ENCODE results near the gene EPHB2. TPM values are rescaled to one million over a fixed set of nuclear protein-coding genes. Genes with fewer than 3 reads are reported as not detected.

The EPHB2 gene
- total and polyA plus RNA-seq, 2 of the 8 experiments (the other 6 are each of a cell fraction or from before 2014, with no cell fraction given), result 15.8 to 17.2 TPM

DNA sequence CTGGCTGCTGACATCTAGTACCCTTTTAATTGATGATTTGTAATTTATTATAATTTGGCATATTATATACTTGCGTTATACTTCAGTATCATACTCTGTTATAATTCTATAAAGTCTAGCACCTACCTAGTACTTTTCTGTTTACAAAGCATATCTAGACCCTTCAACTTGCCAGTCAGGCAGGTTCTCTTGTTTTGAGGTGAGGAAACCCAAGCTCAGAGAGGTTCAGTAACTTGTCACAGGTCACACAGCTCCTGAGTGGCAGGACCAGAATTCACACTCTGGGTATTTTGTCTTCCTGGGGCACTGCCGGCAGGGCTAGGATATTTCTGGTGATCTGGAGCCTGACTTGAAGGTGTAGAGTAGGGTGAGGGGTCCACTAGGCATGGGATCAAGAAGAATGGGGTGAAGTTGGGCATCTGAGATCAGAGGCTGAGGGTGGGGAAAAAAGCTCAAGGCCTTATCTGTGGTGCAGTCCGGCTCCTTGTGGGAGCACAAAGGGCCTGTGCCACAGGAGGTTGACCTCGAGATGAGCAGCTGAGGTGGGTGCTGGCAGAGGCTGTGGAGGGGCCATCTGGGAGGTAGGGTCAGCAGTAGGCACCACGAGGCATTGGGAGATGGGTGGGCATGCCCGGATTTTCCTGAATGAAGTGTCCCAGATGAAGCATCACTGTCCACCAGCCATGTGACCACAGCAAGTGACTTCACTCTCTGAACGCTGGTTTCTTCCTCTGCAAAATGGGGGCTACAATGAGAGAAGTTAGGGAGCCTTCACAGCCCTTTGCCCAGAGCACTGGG is 102.6 kb downstream of the EPHB2 start:
- DNase-seq (ENCODE audit: low read depth in 1 of 2, low spot score in 2 of 2), result no peak
- Histone ChIP-seq H3K27ac (ENCODE audit: low read depth, low read length) (no peak overlapping the region), H3K4me1 (replicated peaks in 1 of 4; ENCODE audit: control insufficient read depth in 3 of 4, insufficient read depth in 4 of 4, low read length in 3 of 4) (no peaks in the 10 kb centered on the region), H2BK20ac (ENCODE audit: low read length) (no peak overlapping the region), H3K4ac (replicated peaks; ENCODE audit: insufficient read length, low read depth, low read length) (no peak overlapping the region), H3K23ac (ENCODE audit: insufficient read length) (no peak overlapping the region), H3K79me2 (ENCODE audit: control insufficient read depth in 1 of 2, insufficient read depth in 2 of 2, low read length in 2 of 2) (no peaks in the 10 kb centered on the region), H2AFZ (ENCODE audit: low read length) (no peak overlapping the region), H3K14ac (ENCODE audit: insufficient read length) (no peak overlapping the region), H3K27me3 (replicated peaks in 1 of 4; ENCODE audit: control insufficient read depth in 3 of 4, extremely low read depth in 1 of 4, insufficient read depth in 3 of 4, low read length in 3 of 4) (no peaks in the 10 kb centered on the region), H4K5ac (ENCODE audit: insufficient read length, low read depth, low read length) (no peak overlapping the region), H3K18ac (ENCODE audit: extremely low read depth, low read length) (no peak overlapping the region), H2BK15ac (ENCODE audit: low read length) (no peak overlapping the region), H4K8ac (ENCODE audit: extremely low read depth, insufficient read depth, low read length) (no peak overlapping the region; the same call in 1 of the 2 replicates), H3K9ac (replicated peaks in 1 of 4; ENCODE audit: extremely low read depth in 1 of 4, low read depth in 3 of 4, low read length in 3 of 4) (no peak overlapping the region), H3K36me3 (ENCODE audit: control insufficient read depth in 2 of 4, insufficient read depth in 4 of 4, low read length in 3 of 4) (no peaks in the 10 kb centered on the region), H2AK5ac (ENCODE audit: low read depth, low read length) (no peak overlapping the region), H2BK12ac (ENCODE audit: low read depth, low read length) (no peak overlapping the region), H3K4me2 (ENCODE audit: insufficient read depth in 1 of 2, low read depth in 2 of 2, low read length in 2 of 2) (no peak overlapping the region), H3K79me1 (ENCODE audit: low read depth, low read length) (peaks cover 2% of the 10 kb centered on the region; the same call in 1 of the 2 replicates), H3K9me3 (ENCODE audit: insufficient read depth in 2 of 2, low read depth in 1 of 2, low read length in 1 of 2) (no peaks in the 10 kb centered on the region), H3K4me3 (ENCODE audit: extremely low read depth in 1 of 4, insufficient read depth in 2 of 4, low read depth in 3 of 4, low read length in 4 of 4) (no peak overlapping the region), H4K20me1 (replicated peaks in 1 of 2; ENCODE audit: control insufficient read depth in 1 of 2, insufficient read depth in 2 of 2, low read length in 2 of 2) (no peaks in the 10 kb centered on the region), H3K56ac (replicated peaks; ENCODE audit: insufficient read length, low read depth, low read length) (no peak overlapping the region), H2BK120ac (replicated peaks; ENCODE audit: low read depth, low read length) (no peak overlapping the region), H4K91ac (replicated peaks; ENCODE audit: insufficient read length, low read length) (no peak overlapping the region), H2BK5ac (ENCODE audit: low read depth, low read length) (no peak overlapping the region), H3K23me2 (ENCODE audit: low read depth, low read length) (no peaks in the 10 kb centered on the region)
- WGBS, 2 experiments (ENCODE audit: extremely low coverage in 1 of 2, insufficient coverage in 1 of 2, insufficient read length in 1 of 2, insufficient replicate concordance in 2 of 2, low coverage in 1 of 2, low lambda C conversion rate in 2 of 2, missing lambda C conversion rate in 1 of 2), result 91% methylated on average over 7 of the region's 7 CpGs; no CpG with 5 or more reads in 1 of the 2 experiments
- CTCF ChIA-PET (ENCODE audit: partially characterized antibody), result interaction anchor here (0.5 to 1.0 kb wide), 3 partner anchors 69 to 1385 kb away, joined by 3 read pairs; no protein-coding TSS in a partner anchor
- POLR2A ChIA-PET (ENCODE audit: partially characterized antibody), result interaction anchor here (0.9 kb wide), 1 partner anchor 141 kb away, joined by 3 read pairs; no protein-coding TSS in a partner anchor
- no peak for FAIRE-seq
- TF ChIP-seq ASH2L (IDR thresholded peaks at IDR 0.05; ENCODE audit: low read length) (no peak), GTF2F1 (IDR thresholded peaks at IDR 0.05; ENCODE audit: borderline replicate concordance, low read depth, low read length) (no peak), PHF8 (conservative IDR thresholded peaks at IDR 0.05; ENCODE audit: low read depth, low read length) (no peak), FOSL1 (IDR thresholded peaks at IDR 0.05; ENCODE audit: insufficient read depth, low read depth, low read length) (no peak), EZH2 (IDR thresholded peaks at IDR 0.05; ENCODE audit: low read depth, low read length, severe bottlenecking) (no peak), BACH1 (IDR thresholded peaks at IDR 0.05; ENCODE audit: low read length) (no peak), ZNF274 (IDR thresholded peaks at IDR 0.05; ENCODE audit: borderline replicate concordance, extremely low read depth, low read length) (no peak), CBX5 (IDR thresholded peaks at IDR 0.05; ENCODE audit: low read depth, low read length) (no peak)
- TF ChIP-seq, protein P1, sequence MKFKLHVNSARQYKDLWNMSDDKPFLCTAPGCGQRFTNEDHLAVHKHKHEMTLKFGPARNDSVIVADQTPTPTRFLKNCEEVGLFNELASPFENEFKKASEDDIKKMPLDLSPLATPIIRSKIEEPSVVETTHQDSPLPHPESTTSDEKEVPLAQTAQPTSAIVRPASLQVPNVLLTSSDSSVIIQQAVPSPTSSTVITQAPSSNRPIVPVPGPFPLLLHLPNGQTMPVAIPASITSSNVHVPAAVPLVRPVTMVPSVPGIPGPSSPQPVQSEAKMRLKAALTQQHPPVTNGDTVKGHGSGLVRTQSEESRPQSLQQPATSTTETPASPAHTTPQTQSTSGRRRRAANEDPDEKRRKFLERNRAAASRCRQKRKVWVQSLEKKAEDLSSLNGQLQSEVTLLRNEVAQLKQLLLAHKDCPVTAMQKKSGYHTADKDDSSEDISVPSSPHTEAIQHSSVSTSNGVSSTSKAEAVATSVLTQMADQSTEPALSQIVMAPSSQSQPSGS (IDR thresholded peaks at IDR 0.05; ENCODE audit: low read length), result no peak
